ENCODE measurements around the gene PHLDB1.

The PHLDB1 gene

DNA sequence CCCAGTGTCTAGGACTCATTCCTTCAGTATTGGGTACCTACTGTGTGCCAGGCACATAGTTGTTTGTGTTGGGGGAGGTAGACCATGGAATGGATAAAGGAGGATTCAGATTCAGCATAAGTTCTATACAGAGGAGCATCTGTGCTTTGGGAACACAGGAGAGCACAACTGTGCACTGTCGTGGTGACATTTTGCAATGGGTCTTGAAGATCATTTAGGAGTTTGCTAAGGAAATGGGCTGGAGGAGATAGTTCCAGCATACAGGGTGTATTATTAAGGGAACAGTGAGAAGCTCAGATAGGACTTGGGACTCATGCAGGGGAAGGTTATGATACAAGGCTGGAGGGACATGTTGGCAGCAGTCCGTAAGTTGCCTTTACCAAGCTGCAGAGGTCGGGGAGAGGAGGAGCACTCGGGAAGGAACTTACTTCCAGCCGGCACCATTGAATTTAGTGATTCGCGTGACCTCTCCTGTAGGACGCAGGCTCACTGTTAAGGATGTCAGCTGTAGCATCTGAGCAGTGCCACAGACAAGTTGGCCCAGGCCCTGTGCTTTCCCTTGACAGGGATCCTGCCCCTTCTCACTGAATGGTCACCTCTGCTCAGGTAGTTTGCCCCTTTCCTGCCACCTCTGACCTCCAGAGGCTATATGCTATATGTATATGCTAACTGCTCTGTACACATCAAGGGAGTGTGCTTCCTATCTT, 46.4 kb downstream of the PHLDB1 start:
- Histone ChIP-seq H3K4me2 (ENCODE audit: low read length) (no peak overlapping the region), H2AFZ (ENCODE audit: insufficient read depth, low read length, poor library complexity) (no peak overlapping the region), H3K9ac (ENCODE audit: low read length) (no peak overlapping the region), H3K14ac (ENCODE audit: low read length) (no peak overlapping the region), H3K79me2 (ENCODE audit: control insufficient read depth, insufficient read depth, low read length, poor library complexity) (no peaks in the 10 kb centered on the region), H3K4ac (ENCODE audit: low read depth, low read length) (no peak overlapping the region), H2BK5ac (ENCODE audit: low read depth, low read length, poor library complexity) (no peak overlapping the region), H2AK5ac (ENCODE audit: low read length) (no peak overlapping the region), H3K18ac (ENCODE audit: low read length) (no peak overlapping the region), H3K27me3 (ENCODE audit: insufficient read depth, low read length) (no peaks in the 10 kb centered on the region), H3K4me1 (ENCODE audit: control insufficient read depth in 1 of 2, insufficient read depth in 2 of 2, low read length in 2 of 2) (peaks cover 4 to 7% of the 10 kb centered on the region in 2 experiments), H4K12ac (ENCODE audit: low read depth, low read length) (no peak overlapping the region), H4K8ac (ENCODE audit: low read depth, low read length) (no peak overlapping the region), H3K79me1 (ENCODE audit: low read length) (no peaks in the 10 kb centered on the region), H3K36me3 (ENCODE audit: control insufficient read depth in 1 of 2, insufficient read depth in 2 of 2, low read length in 2 of 2) (peaks cover 41 to 61% of the 10 kb centered on the region in 2 experiments), H2BK120ac (ENCODE audit: insufficient read depth, low read length, poor library complexity) (no peak overlapping the region), H4K91ac (ENCODE audit: low read depth, low read length) (no peak overlapping the region), H3K27ac (ENCODE audit: low read depth, low read length) (no peak overlapping the region), H2BK12ac (ENCODE audit: low read length) (no peak overlapping the region), H3K4me3 (ENCODE audit: low read depth, low read length) (no peak overlapping the region), H3K23ac (ENCODE audit: low read length) (no peak overlapping the region), H3K9me3 (ENCODE audit: insufficient read depth, low read depth, low read length) (peaks cover 3% of the 10 kb centered on the region)
- DNase-seq: no peak
- no CpG with 5 or more reads among the region's 8 CpGs for WGBS (ENCODE audit: extremely low coverage, insufficient coverage, insufficient read length)

DNA sequence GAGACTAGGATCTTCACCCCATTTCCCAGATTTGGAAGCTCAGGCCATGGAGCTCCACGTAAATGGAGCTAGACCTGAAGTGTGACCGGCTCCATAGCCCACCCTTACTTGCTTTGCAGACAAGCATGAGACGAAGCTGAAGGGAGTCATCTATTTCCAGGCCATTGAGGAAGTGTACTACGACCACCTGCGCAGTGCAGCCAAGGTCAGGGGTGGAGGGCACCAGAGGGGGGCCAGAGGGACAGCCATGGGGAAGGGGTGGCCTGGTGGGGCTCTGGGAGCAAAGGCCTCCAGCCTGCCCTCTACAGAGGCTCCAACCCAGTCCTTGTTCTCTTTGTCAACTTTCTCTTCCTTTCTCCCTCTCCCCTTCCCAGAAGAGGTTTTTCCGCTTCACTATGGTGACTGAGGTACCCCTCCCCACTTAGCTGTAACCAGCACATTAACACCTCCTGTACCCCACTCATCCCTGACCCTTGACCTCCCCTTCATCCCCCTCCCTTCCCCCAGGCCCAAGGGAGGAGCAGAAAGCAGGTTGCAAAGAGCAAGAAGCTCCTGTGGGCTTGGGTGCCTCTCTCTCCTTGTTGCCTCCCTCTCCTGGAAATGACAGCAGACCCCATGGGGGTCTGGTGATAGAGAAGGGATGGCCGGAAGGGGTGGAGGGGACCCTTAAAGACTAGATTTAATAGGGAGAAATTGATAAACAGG, 48.2 kb downstream of the PHLDB1 start:
- no peak for DNase-seq
- no CpG with 5 or more reads among the region's 7 CpGs for WGBS (ENCODE audit: extremely low coverage, insufficient coverage, insufficient read length)
- no peak overlapping the region for H3K23ac ChIP-seq (ENCODE audit: low read length)
- no peak overlapping the region for H3K4ac ChIP-seq (ENCODE audit: low read depth, low read length)
- H3K18ac ChIP-seq (ENCODE audit: low read length): no peak overlapping the region
- H3K36me3 ChIP-seq (ENCODE audit: control insufficient read depth in 1 of 2, insufficient read depth in 2 of 2, low read length in 2 of 2): peaks cover 31 to 48% of the 10 kb centered on the region in 2 experiments
- H3K4me3 ChIP-seq (ENCODE audit: low read depth, low read length): no peak overlapping the region
- no peaks in the 10 kb centered on the region for H3K27me3 ChIP-seq (ENCODE audit: insufficient read depth, low read length)
- peaks cover 3% of the 10 kb centered on the region for H3K9me3 ChIP-seq (ENCODE audit: insufficient read depth, low read depth, low read length)
- H2BK12ac ChIP-seq (ENCODE audit: low read length): no peak overlapping the region
- no peak overlapping the region for H4K91ac ChIP-seq (ENCODE audit: low read depth, low read length)
- H3K4me1 ChIP-seq (ENCODE audit: control insufficient read depth in 1 of 2, insufficient read depth in 2 of 2, low read length in 2 of 2): peaks cover 9 to 11% of the 10 kb centered on the region in 2 experiments
- H4K12ac ChIP-seq (ENCODE audit: low read depth, low read length): no peak overlapping the region
- no peak overlapping the region for H3K14ac ChIP-seq (ENCODE audit: low read length)
- H3K9ac ChIP-seq (ENCODE audit: low read length): no peak overlapping the region
- H2AK5ac ChIP-seq (ENCODE audit: low read length): no peak overlapping the region
- no peak overlapping the region for H3K4me2 ChIP-seq (ENCODE audit: low read length)
- H2BK120ac ChIP-seq (ENCODE audit: insufficient read depth, low read length, poor library complexity): no peak overlapping the region
- H3K79me2 ChIP-seq (ENCODE audit: control insufficient read depth, insufficient read depth, low read length, poor library complexity): no peaks in the 10 kb centered on the region
- H2BK5ac ChIP-seq (ENCODE audit: low read depth, low read length, poor library complexity): no peak overlapping the region
- no peak overlapping the region for H3K27ac ChIP-seq (ENCODE audit: low read depth, low read length)
- peaks cover 4% of the 10 kb centered on the region for H3K79me1 ChIP-seq (ENCODE audit: low read length)
- H2AFZ ChIP-seq (ENCODE audit: insufficient read depth, low read length, poor library complexity): no peak overlapping the region
- H4K8ac ChIP-seq (ENCODE audit: low read depth, low read length): no peak overlapping the region

GRCh38 chr11:118656563-118657165, 49.2 kb downstream of the PHLDB1 start:
- Histone ChIP-seq H2AK5ac (ENCODE audit: low read length) (no peak overlapping the region), H3K79me1 (ENCODE audit: low read length) (peaks cover 4% of the 10 kb centered on the region)

DNA sequence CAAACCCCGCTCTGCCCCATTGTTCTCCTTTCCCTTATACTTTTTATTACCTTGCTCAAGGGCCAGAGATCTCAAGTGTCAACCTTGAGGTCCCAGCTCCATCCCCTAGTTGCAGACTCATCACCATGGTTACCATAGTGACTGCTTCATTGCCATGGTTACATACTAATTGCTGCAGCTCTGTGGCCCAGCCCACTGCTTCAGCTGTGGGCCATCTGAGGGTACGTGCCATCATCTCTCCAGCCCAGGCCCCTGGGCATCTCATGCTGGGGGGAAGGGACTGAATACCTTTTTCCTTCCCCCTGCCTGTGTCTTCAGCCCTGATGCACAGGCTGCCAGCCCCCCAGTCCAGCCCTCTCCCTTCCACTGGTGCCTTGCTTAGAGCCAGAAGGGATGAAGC, 49.8 kb downstream of the PHLDB1 start:
- Histone ChIP-seq H2AFZ (ENCODE audit: insufficient read depth, low read length, poor library complexity) (no peak overlapping the region), H4K91ac (ENCODE audit: low read depth, low read length) (no peak overlapping the region), H3K4me2 (ENCODE audit: low read length) (no peak overlapping the region), H4K12ac (ENCODE audit: low read depth, low read length) (no peak overlapping the region), H3K4ac (ENCODE audit: low read depth, low read length) (no peak overlapping the region), H2AK5ac (ENCODE audit: low read length) (no peak overlapping the region), H3K23ac (ENCODE audit: low read length) (no peak overlapping the region), H4K8ac (ENCODE audit: low read depth, low read length) (no peak overlapping the region), H3K79me2 (ENCODE audit: control insufficient read depth, insufficient read depth, low read length, poor library complexity) (no peaks in the 10 kb centered on the region), H3K4me1 (ENCODE audit: control insufficient read depth in 1 of 2, insufficient read depth in 2 of 2, low read length in 2 of 2) (peaks cover 9 to 13% of the 10 kb centered on the region in 2 experiments), H2BK120ac (ENCODE audit: insufficient read depth, low read length, poor library complexity) (no peak overlapping the region), H3K4me3 (ENCODE audit: low read depth, low read length) (no peak overlapping the region), H3K9ac (ENCODE audit: low read length) (no peak overlapping the region), H3K27ac (ENCODE audit: low read depth, low read length) (no peak overlapping the region), H3K36me3 (ENCODE audit: control insufficient read depth in 1 of 2, insufficient read depth in 2 of 2, low read length in 2 of 2) (peaks cover 17 to 36% of the 10 kb centered on the region in 2 experiments), H2BK12ac (ENCODE audit: low read length) (no peak overlapping the region), H3K14ac (ENCODE audit: low read length) (no peak overlapping the region), H2BK5ac (ENCODE audit: low read depth, low read length, poor library complexity) (no peak overlapping the region), H3K18ac (ENCODE audit: low read length) (no peak overlapping the region), H3K27me3 (ENCODE audit: insufficient read depth, low read length) (no peaks in the 10 kb centered on the region), H3K79me1 (ENCODE audit: low read length) (peaks cover 4% of the 10 kb centered on the region), H3K9me3 (ENCODE audit: insufficient read depth, low read depth, low read length) (peaks cover 1% of the 10 kb centered on the region)
- DNase-seq: no peak
- no CpG with 5 or more reads among the region's 2 CpGs for WGBS (ENCODE audit: extremely low coverage, insufficient coverage, insufficient read length)

More at GRCh38 chr11:118656563-118657165, 49.2 kb downstream of the PHLDB1 start:
- H2BK5ac ChIP-seq (ENCODE audit: low read depth, low read length, poor library complexity): no peak overlapping the region
- H3K9me3 ChIP-seq (ENCODE audit: insufficient read depth, low read depth, low read length): peaks cover 3% of the 10 kb centered on the region
- H3K23ac ChIP-seq (ENCODE audit: low read length): no peak overlapping the region
- no CpG with 5 or more reads among the region's 5 CpGs for WGBS (ENCODE audit: extremely low coverage, insufficient coverage, insufficient read length)
- no peak overlapping the region for H2BK120ac ChIP-seq (ENCODE audit: insufficient read depth, low read length, poor library complexity)
- H3K27me3 ChIP-seq (ENCODE audit: insufficient read depth, low read length): no peaks in the 10 kb centered on the region
- peaks cover 21 to 42% of the 10 kb centered on the region in 2 experiments for H3K36me3 ChIP-seq (ENCODE audit: control insufficient read depth in 1 of 2, insufficient read depth in 2 of 2, low read length in 2 of 2)
- H2AFZ ChIP-seq (ENCODE audit: insufficient read depth, low read length, poor library complexity): no peak overlapping the region
- no peak overlapping the region for H3K9ac ChIP-seq (ENCODE audit: low read length)
- no peak overlapping the region for H4K91ac ChIP-seq (ENCODE audit: low read depth, low read length)
- peaks cover 9 to 11% of the 10 kb centered on the region in 2 experiments for H3K4me1 ChIP-seq (ENCODE audit: control insufficient read depth in 1 of 2, insufficient read depth in 2 of 2, low read length in 2 of 2)
- no peak overlapping the region for H3K4ac ChIP-seq (ENCODE audit: low read depth, low read length)
- no peak overlapping the region for H3K27ac ChIP-seq (ENCODE audit: low read depth, low read length)
- H3K4me3 ChIP-seq (ENCODE audit: low read depth, low read length): no peak overlapping the region
- no peak overlapping the region for H4K8ac ChIP-seq (ENCODE audit: low read depth, low read length)
- no peak overlapping the region for H4K12ac ChIP-seq (ENCODE audit: low read depth, low read length)
- no peak overlapping the region for H3K18ac ChIP-seq (ENCODE audit: low read length)
- DNase-seq: no peak
- no peak overlapping the region for H2BK12ac ChIP-seq (ENCODE audit: low read length)
- no peak overlapping the region for H3K4me2 ChIP-seq (ENCODE audit: low read length)
- H3K14ac ChIP-seq (ENCODE audit: low read length): no peak overlapping the region
- H3K79me2 ChIP-seq (ENCODE audit: control insufficient read depth, insufficient read depth, low read length, poor library complexity): no peaks in the 10 kb centered on the region
